GM12892 (cell line): Measurements from ENCODE around the gene LRRC37A.
"Not testable (repeated sequence)": the region's sequence is repeated elsewhere in the genome, so short reads cannot be mapped to it uniquely, and the experiment has no call there.

Experiments used
- DNase-seq: peaks from one replicate; pipeline ENCODE4 v3.0.0; 2011; ENCODE audit not compliant: insufficient read length
- FAIRE-seq: peaks from 2 replicates; lab custom pipeline; 2011; peaks lifted over from hg19 to GRCh38; lab: Jason Lieb, UNC

The LRRC37A gene

GRCh38 chr17:46372236-46373229 is 77.6 kb downstream of the LRRC37A start:
- FAIRE-seq = peak; percentile 100
- DNase-seq = not testable (repeated sequence)

- FAIRE-seq, DNase-seq: not testable (repeated sequence)
These were observed 78.5 kb downstream of the LRRC37A start for GRCh38 chr17:46373418-46373817.

GRCh38 chr17:46383118-46383517 is 88.2 kb downstream of the LRRC37A start:
- not testable (repeated sequence) for DNase-seq, FAIRE-seq

- peak; percentile 94 for FAIRE-seq
- not testable (repeated sequence) for DNase-seq
These were observed 90.6 kb downstream of the LRRC37A start for GRCh38 chr17:46385491-46385890.
